ENCODE data around the gene OR56A1.

The OR56A1 gene

DNA sequence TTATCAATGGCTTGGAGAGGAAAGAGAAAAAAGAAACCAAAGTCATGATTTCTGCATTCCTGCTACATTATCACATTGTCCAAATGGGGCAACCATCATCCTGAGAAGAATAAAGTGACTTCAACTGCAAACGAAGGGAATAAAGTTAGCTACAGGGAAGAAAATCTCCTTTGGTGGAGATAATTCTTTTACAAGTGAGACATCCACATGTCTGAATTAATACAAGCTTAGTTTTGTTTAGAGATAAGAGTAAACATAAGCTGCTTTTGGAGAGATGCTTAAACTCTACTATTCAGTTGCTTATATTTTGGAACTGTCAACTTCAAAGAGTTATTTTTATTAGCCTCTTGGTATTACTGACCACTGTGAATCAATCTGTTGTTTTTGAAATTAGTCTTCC, 43.7 kb downstream of the OR56A1 start, which contains the start of gene OR52L1:
Gene OR52L1, minus strand, starts transcription at position 101 of the 400 bp plus-strand sequence. Its CDS starts 55 bp downstream, at position 46.
- no peak for DNase-seq

DNA sequence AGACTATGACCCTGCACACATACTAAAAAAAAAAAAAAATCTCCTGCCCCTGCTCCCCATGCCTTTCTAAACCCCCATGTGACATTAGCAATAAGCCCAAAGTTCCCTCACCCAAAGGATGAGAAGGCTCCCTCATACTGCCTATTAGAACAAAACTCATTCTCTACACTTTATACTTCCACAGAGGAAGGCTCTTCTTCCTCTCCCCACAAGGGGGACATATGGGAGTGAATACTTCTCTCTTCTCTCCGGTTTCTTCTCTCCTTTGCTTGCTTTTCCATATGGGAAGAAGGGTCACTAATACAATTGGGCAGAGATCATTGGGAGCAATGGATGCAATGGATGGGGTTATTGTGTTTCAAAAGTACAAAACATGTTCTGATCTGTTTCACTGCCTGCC, 47.1 kb downstream of the OR56A1 start:
- no peak for DNase-seq

DNA sequence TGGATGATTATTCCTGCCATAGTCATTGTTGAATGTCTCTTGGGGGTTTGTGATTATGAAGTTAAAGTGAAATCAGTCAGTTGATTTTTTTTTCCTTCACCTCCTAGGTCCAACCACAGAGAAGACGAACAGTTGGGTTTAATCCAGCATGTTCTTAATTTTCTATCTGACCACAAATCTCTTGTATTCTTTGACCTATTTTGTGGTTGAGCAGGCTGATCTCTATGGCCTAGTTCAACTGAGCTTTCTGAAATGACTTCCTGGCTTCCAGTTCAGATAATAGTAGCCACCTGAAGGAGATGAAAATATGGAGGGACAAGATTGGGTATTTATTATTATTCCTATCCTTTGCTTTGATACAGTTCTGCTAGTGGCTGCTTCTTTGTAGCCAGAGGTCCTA, 57.0 kb downstream of the OR56A1 start:
- DNase-seq, result no peak

Measured in NCI-H1105 (cell line).